T-helper 2 cell treated with Interferon-gamma antibody and Interleukin-4, amounts not matched to agents 5 μg/mL and 100 μg/mL, for 36 hours (primary cell): ENCODE results near the gene PTPRK.

Source experiments
- DNase-seq: peaks from one replicate; pipeline ENCODE4 v3.0.0; 2021; ENCODE audit warnings: low spot score
- H3K27ac Mint-ChIP-seq: one replicate; pipeline ENCODE4 v1.8.0; 2021; ENCODE audit warnings: mild to moderate bottlenecking, mixed read lengths
- H3K27me3 Mint-ChIP-seq: one replicate; pipeline ENCODE4 v1.8.0; 2021; ENCODE audit warnings: low read depth, mixed read lengths
- H3K36me3 Mint-ChIP-seq: one replicate; pipeline ENCODE4 v1.8.0; 2021; ENCODE audit warnings: low read depth, mixed read lengths
- H3K4me1 Mint-ChIP-seq: one replicate; pipeline ENCODE4 v1.8.0; 2021; ENCODE audit warnings: low read depth, mixed read lengths
- H3K4me3 Mint-ChIP-seq: one replicate; pipeline ENCODE4 v1.8.0; 2022; ENCODE audit warnings: mild to moderate bottlenecking, moderate library complexity, mixed read lengths
- H3K9me3 Mint-ChIP-seq: one replicate; pipeline ENCODE4 v1.8.0; 2021; ENCODE audit warnings: mixed read lengths

Gene PTPRK

GRCh38 chr6:128508588-128509296, 11.7 kb downstream of the PTPRK start:
- no peak for DNase-seq
- no peaks in the 10 kb centered on the region for H3K9me3 Mint-ChIP-seq
- H3K27me3 Mint-ChIP-seq = peaks cover 5% of the 10 kb centered on the region
- H3K27ac Mint-ChIP-seq = no peak overlapping the region
- H3K4me3 Mint-ChIP-seq = no peak overlapping the region
- no peaks in the 10 kb centered on the region for H3K36me3 Mint-ChIP-seq
- H3K4me1 Mint-ChIP-seq = peaks cover 2% of the 10 kb centered on the region

GRCh38 chr6:128507337-128508310, 12.8 kb downstream of the PTPRK start:
- Mint-ChIP-seq H3K27me3 (peaks cover 4% of the 10 kb centered on the region), H3K9me3 (no peaks in the 10 kb centered on the region), H3K27ac (no peak overlapping the region), H3K36me3 (no peaks in the 10 kb centered on the region), H3K4me3 (no peak overlapping the region), H3K4me1 (peaks cover 2% of the 10 kb centered on the region)
- no peak for DNase-seq

- no peaks in the 10 kb centered on the region for H3K36me3 Mint-ChIP-seq
- H3K27me3 Mint-ChIP-seq = no peaks in the 10 kb centered on the region
- no peaks in the 10 kb centered on the region for H3K9me3 Mint-ChIP-seq
- H3K4me3 Mint-ChIP-seq = no peak overlapping the region
- H3K4me1 Mint-ChIP-seq = peaks cover 2% of the 10 kb centered on the region
- no peak for DNase-seq
- no peak overlapping the region for H3K27ac Mint-ChIP-seq
Observed at GRCh38 chr6:128505603-128506002, 14.8 kb downstream of the PTPRK start.

- Mint-ChIP-seq H3K27me3 (no peaks in the 10 kb centered on the region), H3K9me3 (no peaks in the 10 kb centered on the region), H3K27ac (no peak overlapping the region), H3K4me3 (no peak overlapping the region), H3K4me1 (no peaks in the 10 kb centered on the region), H3K36me3 (no peaks in the 10 kb centered on the region)
- DNase-seq = no peak
Observed at GRCh38 chr6:128504003-128504654, 16.3 kb downstream of the PTPRK start.

- Mint-ChIP-seq H3K27ac (no peak overlapping the region), H3K9me3 (no peaks in the 10 kb centered on the region), H3K4me3 (no peak overlapping the region), H3K4me1 (peaks cover 2% of the 10 kb centered on the region), H3K36me3 (no peaks in the 10 kb centered on the region), H3K27me3 (no peaks in the 10 kb centered on the region)
- no peak for DNase-seq
Observed at GRCh38 chr6:128500749-128501600, 19.4 kb downstream of the PTPRK start.

GRCh38 chr6:128500014-128500413, 20.4 kb downstream of the PTPRK start:
- DNase-seq = no peak
- no peak overlapping the region for H3K4me3 Mint-ChIP-seq
- peaks cover 2% of the 10 kb centered on the region for H3K4me1 Mint-ChIP-seq
- H3K27ac Mint-ChIP-seq = no peak overlapping the region
- H3K36me3 Mint-ChIP-seq = no peaks in the 10 kb centered on the region
- H3K9me3 Mint-ChIP-seq = no peaks in the 10 kb centered on the region
- H3K27me3 Mint-ChIP-seq = no peaks in the 10 kb centered on the region

- no peak overlapping the region for H3K4me3 Mint-ChIP-seq
- H3K36me3 Mint-ChIP-seq = no peaks in the 10 kb centered on the region
- no peak overlapping the region for H3K27ac Mint-ChIP-seq
- H3K4me1 Mint-ChIP-seq = peaks cover 2% of the 10 kb centered on the region
- H3K27me3 Mint-ChIP-seq = peaks cover 4% of the 10 kb centered on the region
- H3K9me3 Mint-ChIP-seq = no peaks in the 10 kb centered on the region
- no peak for DNase-seq
Observed at GRCh38 chr6:128499079-128499731, 21.2 kb downstream of the PTPRK start.

- no peak overlapping the region for H3K27ac Mint-ChIP-seq
- DNase-seq = no peak
- peaks cover 2% of the 10 kb centered on the region for H3K4me1 Mint-ChIP-seq
- H3K9me3 Mint-ChIP-seq = no peaks in the 10 kb centered on the region
- no peaks in the 10 kb centered on the region for H3K36me3 Mint-ChIP-seq
- no peak overlapping the region for H3K4me3 Mint-ChIP-seq
- H3K27me3 Mint-ChIP-seq = peaks cover 7% of the 10 kb centered on the region
Observed at GRCh38 chr6:128498234-128498633, 22.2 kb downstream of the PTPRK start.

GRCh38 chr6:128495536-128496333, 24.7 kb downstream of the PTPRK start:
- no peak for DNase-seq
- Mint-ChIP-seq H3K4me1 (peaks cover 7% of the 10 kb centered on the region), H3K27ac (no peak overlapping the region), H3K36me3 (no peaks in the 10 kb centered on the region), H3K9me3 (no peaks in the 10 kb centered on the region), H3K27me3 (peaks cover 10% of the 10 kb centered on the region), H3K4me3 (no peak overlapping the region)

GRCh38 chr6:128494440-128494839, 26.0 kb downstream of the PTPRK start:
- H3K4me1 Mint-ChIP-seq = peaks cover 7% of the 10 kb centered on the region
- DNase-seq = no peak
- H3K36me3 Mint-ChIP-seq = no peaks in the 10 kb centered on the region
- no peaks in the 10 kb centered on the region for H3K9me3 Mint-ChIP-seq
- H3K27ac Mint-ChIP-seq = no peak overlapping the region
- no peak overlapping the region for H3K4me3 Mint-ChIP-seq
- H3K27me3 Mint-ChIP-seq = peaks cover 10% of the 10 kb centered on the region

- Mint-ChIP-seq H3K36me3 (no peaks in the 10 kb centered on the region), H3K27ac (no peak overlapping the region), H3K9me3 (no peaks in the 10 kb centered on the region), H3K27me3 (peaks cover 10% of the 10 kb centered on the region), H3K4me3 (no peak overlapping the region), H3K4me1 (peaks cover 7% of the 10 kb centered on the region)
- no peak for DNase-seq
Observed at GRCh38 chr6:128493877-128494276, 26.5 kb downstream of the PTPRK start.

GRCh38 chr6:128492386-128492785, 28.0 kb downstream of the PTPRK start:
- Mint-ChIP-seq H3K4me3 (no peak overlapping the region), H3K36me3 (no peaks in the 10 kb centered on the region), H3K4me1 (peaks cover 5% of the 10 kb centered on the region), H3K27ac (no peak overlapping the region), H3K9me3 (no peaks in the 10 kb centered on the region), H3K27me3 (peaks cover 10% of the 10 kb centered on the region)
- no peak for DNase-seq
